ENCODE data around the gene MRS2. TPM values are rescaled to one million over a fixed set of nuclear protein-coding genes. Genes with fewer than 3 reads are reported as not detected.
"Not testable (repeated sequence)": the region's sequence is repeated elsewhere in the genome, so short reads cannot be mapped to it uniquely, and the experiment has no call there.

Gene MRS2
- total RNA-seq, 2 experiments from 2014 or later: 28.1 to 29.2 TPM

- H3K27ac Mint-ChIP-seq: no peak overlapping the region
- no peaks in the 10 kb centered on the region for H3K9me3 Mint-ChIP-seq
- H3K36me3 Mint-ChIP-seq: peaks cover 2% of the 10 kb centered on the region
- H3K4me3 Mint-ChIP-seq: no peak overlapping the region
- no peaks in the 10 kb centered on the region for H3K4me1 Mint-ChIP-seq
- peaks cover 12% of the 10 kb centered on the region for H3K27me3 Mint-ChIP-seq
- no peak for DNase-seq
Measured at GRCh38 chr6:24381476-24382219, 21.1 kb upstream of the MRS2 start.

- no peak overlapping the region for H3K4me3 Mint-ChIP-seq
- H3K4me1 Mint-ChIP-seq: no peaks in the 10 kb centered on the region
- H3K36me3 Mint-ChIP-seq: peaks cover 2% of the 10 kb centered on the region
- no peak for DNase-seq
- H3K27me3 Mint-ChIP-seq: peaks cover 12% of the 10 kb centered on the region
- H3K9me3 Mint-ChIP-seq: no peaks in the 10 kb centered on the region
- no peak overlapping the region for H3K27ac Mint-ChIP-seq
Measured at GRCh38 chr6:24382220-24382540, 20.6 kb upstream of the MRS2 start.

- DNase-seq, H3K27ac Mint-ChIP-seq, H3K4me1 Mint-ChIP-seq, H3K4me3 Mint-ChIP-seq, H3K36me3 Mint-ChIP-seq, H3K9me3 Mint-ChIP-seq: not testable (repeated sequence)
- peaks cover 16% of the 10 kb centered on the region for H3K27me3 Mint-ChIP-seq
Measured at GRCh38 chr6:24382891-24383494, 19.7 kb upstream of the MRS2 start.

GRCh38 chr6:24384369-24385130 lies 18.2 kb upstream of the MRS2 start:
- H3K9me3 Mint-ChIP-seq, H3K4me1 Mint-ChIP-seq, H3K4me3 Mint-ChIP-seq, H3K27ac Mint-ChIP-seq, DNase-seq, H3K36me3 Mint-ChIP-seq: not testable (repeated sequence)
- peaks cover 16% of the 10 kb centered on the region for H3K27me3 Mint-ChIP-seq

- DNase-seq: no peak
- no peaks in the 10 kb centered on the region for H3K9me3 Mint-ChIP-seq
- H3K27me3 Mint-ChIP-seq: peaks cover 16% of the 10 kb centered on the region
- no peak overlapping the region for H3K4me3 Mint-ChIP-seq
- H3K4me1 Mint-ChIP-seq: no peaks in the 10 kb centered on the region
- H3K27ac Mint-ChIP-seq: no peak overlapping the region
- H3K36me3 Mint-ChIP-seq: peaks cover 2% of the 10 kb centered on the region
Measured at GRCh38 chr6:24385536-24386269, 17.0 kb upstream of the MRS2 start.

GRCh38 chr6:24387818-24388217 lies 14.9 kb upstream of the MRS2 start:
- H3K27ac Mint-ChIP-seq: no peak overlapping the region
- H3K27me3 Mint-ChIP-seq: peaks cover 16% of the 10 kb centered on the region
- no peak for DNase-seq
- no peak overlapping the region for H3K4me3 Mint-ChIP-seq
- H3K9me3 Mint-ChIP-seq: no peaks in the 10 kb centered on the region
- H3K36me3 Mint-ChIP-seq: peaks cover 2% of the 10 kb centered on the region
- H3K4me1 Mint-ChIP-seq: peaks cover 8% of the 10 kb centered on the region

GRCh38 chr6:24391208-24391607 lies 11.5 kb upstream of the MRS2 start:
- Mint-ChIP-seq H3K36me3 (no peaks in the 10 kb centered on the region), H3K4me1 (peaks cover 8% of the 10 kb centered on the region), H3K27me3 (peaks cover 24% of the 10 kb centered on the region), H3K4me3 (no peak overlapping the region), H3K9me3 (no peaks in the 10 kb centered on the region), H3K27ac (no peak overlapping the region)
- DNase-seq: no peak

GRCh38 chr6:24391756-24392405 lies 10.9 kb upstream of the MRS2 start:
- no peak overlapping the region for H3K4me3 Mint-ChIP-seq

GRCh38 chr6:24394061-24394779 lies 8.5 kb upstream of the MRS2 start:
- no peak for DNase-seq
- Mint-ChIP-seq H3K27me3 (peaks cover 43% of the 10 kb centered on the region), H3K36me3 (no peaks in the 10 kb centered on the region), H3K4me3 (no peak overlapping the region), H3K4me1 (peaks cover 8% of the 10 kb centered on the region), H3K9me3 (no peaks in the 10 kb centered on the region), H3K27ac (no peak overlapping the region)

More at GRCh38 chr6:24391756-24392405, 10.9 kb upstream of the MRS2 start:
- Mint-ChIP-seq H3K27ac (no peak overlapping the region), H3K27me3 (peaks cover 29% of the 10 kb centered on the region), H3K4me1 (peaks cover 8% of the 10 kb centered on the region), H3K36me3 (no peaks in the 10 kb centered on the region), H3K9me3 (no peaks in the 10 kb centered on the region)
- DNase-seq: peak; percentile 16

GRCh38 chr6:24394780-24395437 lies 7.8 kb upstream of the MRS2 start:
- no peaks in the 10 kb centered on the region for H3K9me3 Mint-ChIP-seq
- H3K27me3 Mint-ChIP-seq: peaks cover 50% of the 10 kb centered on the region
- no peak overlapping the region for H3K4me3 Mint-ChIP-seq
- DNase-seq: no peak
- no peak overlapping the region for H3K27ac Mint-ChIP-seq
- no peaks in the 10 kb centered on the region for H3K36me3 Mint-ChIP-seq
- H3K4me1 Mint-ChIP-seq: peaks cover 8% of the 10 kb centered on the region

GRCh38 chr6:24396824-24397223 lies 5.9 kb upstream of the MRS2 start:
- Mint-ChIP-seq H3K4me1 (peaks cover 4% of the 10 kb centered on the region), H3K27ac (no peak overlapping the region), H3K27me3 (peaks cover 60% of the 10 kb centered on the region), H3K36me3 (no peaks in the 10 kb centered on the region), H3K9me3 (no peaks in the 10 kb centered on the region), H3K4me3 (no peak overlapping the region)
- no peak for DNase-seq

- Mint-ChIP-seq H3K27me3 (peaks cover 60% of the 10 kb centered on the region), H3K36me3 (no peaks in the 10 kb centered on the region), H3K27ac (no peak overlapping the region), H3K4me3 (no peak overlapping the region), H3K4me1 (peaks cover 2% of the 10 kb centered on the region), H3K9me3 (no peaks in the 10 kb centered on the region)
- DNase-seq: no peak
Measured at GRCh38 chr6:24397631-24398030, 5.1 kb upstream of the MRS2 start.

GRCh38 chr6:24400045-24401039 lies 2.4 kb upstream of the MRS2 start:
- H3K4me1 Mint-ChIP-seq: peaks cover 16% of the 10 kb centered on the region
- not testable (repeated sequence) for H3K9me3 Mint-ChIP-seq, H3K36me3 Mint-ChIP-seq, DNase-seq, H3K27ac Mint-ChIP-seq
- H3K4me3 Mint-ChIP-seq: peak overlapping the region; percentile 32
- H3K27me3 Mint-ChIP-seq: peaks cover 47% of the 10 kb centered on the region
